ENCODE measurements around the gene PAM. TPM values are rescaled to one million over a fixed set of nuclear protein-coding genes. Genes with fewer than 3 reads are reported as not detected.

Gene PAM
- total RNA-seq, 1 experiment from 2014 or later: 131 TPM

DNA sequence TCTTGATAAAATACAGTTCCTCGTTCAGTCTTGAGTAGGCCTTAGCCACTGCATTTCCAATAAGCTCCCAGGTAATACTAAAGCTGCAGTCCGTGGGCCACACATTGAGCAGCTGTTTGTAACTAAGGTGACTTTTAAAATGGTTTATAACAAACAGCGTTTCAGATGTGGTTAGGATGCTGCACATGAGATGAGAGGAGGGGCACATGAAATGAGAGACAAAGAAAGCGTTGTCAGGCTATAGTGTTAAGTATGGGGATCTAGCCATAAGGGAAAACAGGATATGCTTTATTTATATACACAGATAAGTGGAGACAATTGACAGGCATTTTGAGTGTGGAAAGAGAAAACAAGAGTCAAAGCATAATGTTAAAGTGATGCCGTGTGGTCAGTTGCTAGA lies 89.9 kb downstream of the PAM start:
- no TSS peak for BruUV-seq (replicated peaks)
- CTCF ChIA-PET: no interaction called here
- Histone ChIP-seq H3K4me1 (ENCODE audit: control insufficient read depth, insufficient read depth, low read length) (no peaks in the 10 kb centered on the region), H3K27me3 (ENCODE audit: control insufficient read depth, insufficient read depth, low read length) (no peaks in the 10 kb centered on the region), H3K27ac (ENCODE audit: low read length) (no peak overlapping the region), H3K36me3 (ENCODE audit: control insufficient read depth, insufficient read depth, low read length) (no peaks in the 10 kb centered on the region), H3K4me3 (ENCODE audit: low read depth in 2 of 2, low read length in 2 of 2) (no peak overlapping the region), H3K9me3 (ENCODE audit: control insufficient read depth, insufficient read depth, low read depth, low read length) (no peaks in the 10 kb centered on the region)
- DNase-seq (ENCODE audit: low read depth, low spot score) (no peak), ATAC-seq (no peak)
- in situ Hi-C loops (cut with HindIII; ENCODE audit: low pct_unique_long_range_greater_than_20kb, low sequenced_read_pairs): no loop called here
- POLR2A ChIA-PET: no interaction called here
- intact Hi-C loops (cut with micrococcal nuclease; ENCODE audit: unreplicated experiment): no loop called here
- TF ChIP-seq, protein P1, sequence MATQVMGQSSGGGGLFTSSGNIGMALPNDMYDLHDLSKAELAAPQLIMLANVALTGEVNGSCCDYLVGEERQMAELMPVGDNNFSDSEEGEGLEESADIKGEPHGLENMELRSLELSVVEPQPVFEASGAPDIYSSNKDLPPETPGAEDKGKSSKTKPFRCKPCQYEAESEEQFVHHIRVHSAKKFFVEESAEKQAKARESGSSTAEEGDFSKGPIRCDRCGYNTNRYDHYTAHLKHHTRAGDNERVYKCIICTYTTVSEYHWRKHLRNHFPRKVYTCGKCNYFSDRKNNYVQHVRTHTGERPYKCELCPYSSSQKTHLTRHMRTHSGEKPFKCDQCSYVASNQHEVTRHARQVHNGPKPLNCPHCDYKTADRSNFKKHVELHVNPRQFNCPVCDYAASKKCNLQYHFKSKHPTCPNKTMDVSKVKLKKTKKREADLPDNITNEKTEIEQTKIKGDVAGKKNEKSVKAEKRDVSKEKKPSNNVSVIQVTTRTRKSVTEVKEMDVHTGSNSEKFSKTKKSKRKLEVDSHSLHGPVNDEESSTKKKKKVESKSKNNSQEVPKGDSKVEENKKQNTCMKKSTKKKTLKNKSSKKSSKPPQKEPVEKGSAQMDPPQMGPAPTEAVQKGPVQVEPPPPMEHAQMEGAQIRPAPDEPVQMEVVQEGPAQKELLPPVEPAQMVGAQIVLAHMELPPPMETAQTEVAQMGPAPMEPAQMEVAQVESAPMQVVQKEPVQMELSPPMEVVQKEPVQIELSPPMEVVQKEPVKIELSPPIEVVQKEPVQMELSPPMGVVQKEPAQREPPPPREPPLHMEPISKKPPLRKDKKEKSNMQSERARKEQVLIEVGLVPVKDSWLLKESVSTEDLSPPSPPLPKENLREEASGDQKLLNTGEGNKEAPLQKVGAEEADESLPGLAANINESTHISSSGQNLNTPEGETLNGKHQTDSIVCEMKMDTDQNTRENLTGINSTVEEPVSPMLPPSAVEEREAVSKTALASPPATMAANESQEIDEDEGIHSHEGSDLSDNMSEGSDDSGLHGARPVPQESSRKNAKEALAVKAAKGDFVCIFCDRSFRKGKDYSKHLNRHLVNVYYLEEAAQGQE (IDR thresholded peaks at IDR 0.05; ENCODE audit: insufficient read depth in 1 of 2, low read depth in 2 of 2, low read length in 1 of 2): no peak
- TF ChIP-seq, protein P2, sequence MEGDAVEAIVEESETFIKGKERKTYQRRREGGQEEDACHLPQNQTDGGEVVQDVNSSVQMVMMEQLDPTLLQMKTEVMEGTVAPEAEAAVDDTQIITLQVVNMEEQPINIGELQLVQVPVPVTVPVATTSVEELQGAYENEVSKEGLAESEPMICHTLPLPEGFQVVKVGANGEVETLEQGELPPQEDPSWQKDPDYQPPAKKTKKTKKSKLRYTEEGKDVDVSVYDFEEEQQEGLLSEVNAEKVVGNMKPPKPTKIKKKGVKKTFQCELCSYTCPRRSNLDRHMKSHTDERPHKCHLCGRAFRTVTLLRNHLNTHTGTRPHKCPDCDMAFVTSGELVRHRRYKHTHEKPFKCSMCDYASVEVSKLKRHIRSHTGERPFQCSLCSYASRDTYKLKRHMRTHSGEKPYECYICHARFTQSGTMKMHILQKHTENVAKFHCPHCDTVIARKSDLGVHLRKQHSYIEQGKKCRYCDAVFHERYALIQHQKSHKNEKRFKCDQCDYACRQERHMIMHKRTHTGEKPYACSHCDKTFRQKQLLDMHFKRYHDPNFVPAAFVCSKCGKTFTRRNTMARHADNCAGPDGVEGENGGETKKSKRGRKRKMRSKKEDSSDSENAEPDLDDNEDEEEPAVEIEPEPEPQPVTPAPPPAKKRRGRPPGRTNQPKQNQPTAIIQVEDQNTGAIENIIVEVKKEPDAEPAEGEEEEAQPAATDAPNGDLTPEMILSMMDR (IDR thresholded peaks at IDR 0.05): no peak
- TF ChIP-seq POLR2AphosphoS5 (IDR thresholded peaks at IDR 0.05; ENCODE audit: low read depth, low read length): no peak
- TF ChIP-seq SIN3A (IDR thresholded peaks at IDR 0.05; ENCODE audit: borderline replicate concordance, insufficient read depth, low read depth, low read length): no peak
- TF ChIP-seq TCF7L2 (IDR thresholded peaks at IDR 0.05; ENCODE audit: low read depth, low read length): no peak

DNA sequence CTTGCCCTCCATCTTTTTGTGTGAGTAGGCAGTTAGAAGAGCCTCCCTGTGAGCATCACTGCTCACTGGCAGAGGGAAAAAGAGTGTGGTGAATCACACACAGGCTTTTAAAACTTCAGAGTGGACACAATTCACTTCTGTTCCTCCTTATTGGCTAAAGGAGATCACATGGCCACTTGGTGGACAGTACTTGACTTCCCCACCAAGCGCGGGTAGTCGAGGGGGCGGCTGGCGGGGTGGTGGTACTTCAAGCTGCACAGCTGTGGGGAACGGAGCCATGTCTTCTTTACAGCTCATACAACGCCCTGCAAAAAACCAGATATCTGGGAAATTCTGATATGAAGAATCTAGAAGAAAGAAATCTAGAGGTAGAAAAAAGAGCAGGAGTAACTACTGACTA lies 95.4 kb downstream of the PAM start:
- H3K27me3 ChIP-seq (ENCODE audit: control insufficient read depth, insufficient read depth, low read length): no peaks in the 10 kb centered on the region
- no peak overlapping the region for H3K27ac ChIP-seq (ENCODE audit: low read length)
- POLR2A ChIA-PET: no interaction called here
- H3K36me3 ChIP-seq (ENCODE audit: control insufficient read depth, insufficient read depth, low read length): no peaks in the 10 kb centered on the region
- H3K4me1 ChIP-seq (ENCODE audit: control insufficient read depth, insufficient read depth, low read length): no peaks in the 10 kb centered on the region
- in situ Hi-C loops (cut with HindIII; ENCODE audit: low pct_unique_long_range_greater_than_20kb, low sequenced_read_pairs) (no loop called here), intact Hi-C loops (cut with micrococcal nuclease; ENCODE audit: unreplicated experiment) (no loop called here)
- CTCF ChIA-PET: no interaction called here
- TF ChIP-seq POLR2AphosphoS5 (IDR thresholded peaks at IDR 0.05; ENCODE audit: low read depth, low read length): no peak
- TF ChIP-seq, protein P1 (IDR thresholded peaks at IDR 0.05; ENCODE audit: insufficient read depth in 1 of 2, low read depth in 2 of 2, low read length in 1 of 2): no peak
- TF ChIP-seq TCF7L2 (IDR thresholded peaks at IDR 0.05; ENCODE audit: low read depth, low read length): no peak
- TF ChIP-seq, protein P2 (IDR thresholded peaks at IDR 0.05): no peak
- TF ChIP-seq SIN3A (IDR thresholded peaks at IDR 0.05; ENCODE audit: borderline replicate concordance, insufficient read depth, low read depth, low read length): no peak
- ATAC-seq: no peak
- DNase-seq (ENCODE audit: low read depth, low spot score): no peak
- H3K4me3 ChIP-seq (ENCODE audit: low read depth in 2 of 2, low read length in 2 of 2): no peak overlapping the region
- H3K9me3 ChIP-seq (ENCODE audit: control insufficient read depth, insufficient read depth, low read depth, low read length): no peaks in the 10 kb centered on the region
- BruUV-seq (replicated peaks): no TSS peak

Measured in Panc1 (cell line).